ENCODE measurements around the gene BBS2. TPM values are rescaled to one million over a fixed set of nuclear protein-coding genes. Genes with fewer than 3 reads are reported as not detected.

The BBS2 gene
- total and polyA plus RNA-seq, 9 of the 15 experiments (the other 6 are each of a cell fraction or from before 2014, with no cell fraction given) = 4.2 to 22.7 (median 10.2) TPM

DNA sequence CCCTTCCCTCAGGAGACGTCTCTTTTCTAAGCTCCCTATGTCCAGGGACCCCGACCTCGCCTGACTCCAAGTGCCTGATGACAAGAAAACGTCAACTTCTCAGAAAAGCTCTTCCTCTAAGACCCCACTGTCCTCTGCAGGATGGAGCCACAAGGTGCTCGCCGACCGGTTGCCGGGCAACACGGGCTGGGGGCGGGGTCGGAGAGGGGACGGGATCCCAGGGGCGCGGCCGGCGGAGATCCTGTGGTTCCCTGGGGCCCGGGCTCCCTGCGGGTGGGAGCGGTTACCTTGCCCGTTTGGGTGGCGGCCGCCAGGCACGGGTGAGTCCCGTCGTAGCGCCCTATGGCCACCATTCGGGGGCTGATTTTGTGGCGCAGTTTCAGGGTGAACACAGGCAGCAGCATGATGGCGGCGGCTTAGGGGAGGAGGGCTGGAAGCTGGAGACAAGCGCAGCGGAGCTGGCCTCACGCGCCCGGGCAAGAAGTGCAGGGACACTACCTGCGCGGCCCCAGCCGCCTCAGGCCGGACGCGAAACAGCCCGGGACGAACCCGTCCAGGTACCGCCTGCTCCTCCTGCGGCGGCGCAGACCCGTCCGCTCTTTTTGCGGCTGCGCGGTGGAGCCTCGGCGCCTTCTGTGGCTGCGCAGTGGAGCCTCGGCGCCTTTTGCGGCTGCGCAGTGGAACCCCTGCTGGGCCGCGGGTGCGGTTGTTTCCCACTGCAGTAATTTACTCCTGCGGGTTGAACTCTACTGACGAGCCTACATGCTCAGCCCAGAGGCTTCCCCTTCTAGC is at the start of gene BBS2 (continued):
- TF ChIP-seq SIX5 (IDR thresholded peaks at IDR 0.05; ENCODE audit: borderline replicate concordance in 1 of 2, insufficient read depth in 1 of 2, low read depth in 1 of 2, low read length in 2 of 2) (no peak), MEF2D (tag; conservative IDR thresholded peaks at IDR 0.05; ENCODE audit: low read depth) (no peak), TBP (optimal IDR thresholded peaks at IDR 0.05; ENCODE audit: low read depth, low read length) (peak; percentile 36), CEBPB (tag; IDR thresholded peaks at IDR 0.05) (no peak), BRD4 (IDR thresholded peaks at IDR 0.05) (no peak), XRCC5 (IDR thresholded peaks at IDR 0.05; ENCODE audit: low read depth, low read length) (no peak), POU5F1 (IDR thresholded peaks at IDR 0.05; ENCODE audit: borderline replicate concordance, low read depth, low read length, partially characterized antibody) (no peak), NR2C2 (CRISPR knock-in tag; IDR thresholded peaks at IDR 0.05) (no peak), NR2C2 (tag; IDR thresholded peaks at IDR 0.05) (no peak), ZNF224 (CRISPR knock-in tag; IDR thresholded peaks at IDR 0.05) (no peak), BHLHE40 (IDR thresholded peaks at IDR 0.05; ENCODE audit: low read length) (no peak; the same call in 1 of the 2 replicates), RCOR1 (IDR thresholded peaks at IDR 0.05; ENCODE audit: borderline replicate concordance in 1 of 2, low read depth in 2 of 2, low read length in 2 of 2) (no peak), NCOA6 (IDR thresholded peaks at IDR 0.05) (no peak; the same call in 1 of the 2 replicates), HMG20B (CRISPR knock-in tag; IDR thresholded peaks at IDR 0.05) (no peak), ZNF668 (CRISPR knock-in tag; IDR thresholded peaks at IDR 0.05) (no peak), RFX5 (IDR thresholded peaks at IDR 0.05; ENCODE audit: low read depth, low read length) (no peak), MCM2 (IDR thresholded peaks at IDR 0.05; ENCODE audit: low read depth) (no peak), CBFB (CRISPR knock-in tag; IDR thresholded peaks at IDR 0.05) (peak; percentile 41; the same call in 1 of the 2 replicates), ZNF695 (CRISPR knock-in tag; IDR thresholded peaks at IDR 0.05) (no peak), FOXP1 (CRISPR knock-in tag; IDR thresholded peaks at IDR 0.05) (no peak), ZNF23 (CRISPR knock-in tag; IDR thresholded peaks at IDR 0.05) (no peak), CHD1 (IDR thresholded peaks at IDR 0.05; ENCODE audit: low read length) (no peak), DPF2 (IDR thresholded peaks at IDR 0.05) (no peak), PCBP2 (IDR thresholded peaks at IDR 0.05; ENCODE audit: low read depth, low read length, poor library complexity, severe bottlenecking) (no peak)
- TF ChIP-seq, protein P1, sequence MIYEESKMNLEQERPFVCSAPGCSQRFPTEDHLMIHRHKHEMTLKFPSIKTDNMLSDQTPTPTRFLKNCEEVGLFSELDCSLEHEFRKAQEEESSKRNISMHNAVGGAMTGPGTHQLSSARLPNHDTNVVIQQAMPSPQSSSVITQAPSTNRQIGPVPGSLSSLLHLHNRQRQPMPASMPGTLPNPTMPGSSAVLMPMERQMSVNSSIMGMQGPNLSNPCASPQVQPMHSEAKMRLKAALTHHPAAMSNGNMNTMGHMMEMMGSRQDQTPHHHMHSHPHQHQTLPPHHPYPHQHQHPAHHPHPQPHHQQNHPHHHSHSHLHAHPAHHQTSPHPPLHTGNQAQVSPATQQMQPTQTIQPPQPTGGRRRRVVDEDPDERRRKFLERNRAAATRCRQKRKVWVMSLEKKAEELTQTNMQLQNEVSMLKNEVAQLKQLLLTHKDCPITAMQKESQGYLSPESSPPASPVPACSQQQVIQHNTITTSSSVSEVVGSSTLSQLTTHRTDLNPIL (CRISPR knock-in tag; IDR thresholded peaks at IDR 0.05) = no peak
- TF ChIP-seq, protein P2, sequence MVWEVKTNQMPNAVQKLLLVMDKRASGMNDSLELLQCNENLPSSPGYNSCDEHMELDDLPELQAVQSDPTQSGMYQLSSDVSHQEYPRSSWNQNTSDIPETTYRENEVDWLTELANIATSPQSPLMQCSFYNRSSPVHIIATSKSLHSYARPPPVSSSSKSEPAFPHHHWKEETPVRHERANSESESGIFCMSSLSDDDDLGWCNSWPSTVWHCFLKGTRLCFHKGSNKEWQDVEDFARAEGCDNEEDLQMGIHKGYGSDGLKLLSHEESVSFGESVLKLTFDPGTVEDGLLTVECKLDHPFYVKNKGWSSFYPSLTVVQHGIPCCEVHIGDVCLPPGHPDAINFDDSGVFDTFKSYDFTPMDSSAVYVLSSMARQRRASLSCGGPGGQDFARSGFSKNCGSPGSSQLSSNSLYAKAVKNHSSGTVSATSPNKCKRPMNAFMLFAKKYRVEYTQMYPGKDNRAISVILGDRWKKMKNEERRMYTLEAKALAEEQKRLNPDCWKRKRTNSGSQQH (CRISPR knock-in tag; IDR thresholded peaks at IDR 0.05) = no peak
- TF ChIP-seq, protein P3, sequence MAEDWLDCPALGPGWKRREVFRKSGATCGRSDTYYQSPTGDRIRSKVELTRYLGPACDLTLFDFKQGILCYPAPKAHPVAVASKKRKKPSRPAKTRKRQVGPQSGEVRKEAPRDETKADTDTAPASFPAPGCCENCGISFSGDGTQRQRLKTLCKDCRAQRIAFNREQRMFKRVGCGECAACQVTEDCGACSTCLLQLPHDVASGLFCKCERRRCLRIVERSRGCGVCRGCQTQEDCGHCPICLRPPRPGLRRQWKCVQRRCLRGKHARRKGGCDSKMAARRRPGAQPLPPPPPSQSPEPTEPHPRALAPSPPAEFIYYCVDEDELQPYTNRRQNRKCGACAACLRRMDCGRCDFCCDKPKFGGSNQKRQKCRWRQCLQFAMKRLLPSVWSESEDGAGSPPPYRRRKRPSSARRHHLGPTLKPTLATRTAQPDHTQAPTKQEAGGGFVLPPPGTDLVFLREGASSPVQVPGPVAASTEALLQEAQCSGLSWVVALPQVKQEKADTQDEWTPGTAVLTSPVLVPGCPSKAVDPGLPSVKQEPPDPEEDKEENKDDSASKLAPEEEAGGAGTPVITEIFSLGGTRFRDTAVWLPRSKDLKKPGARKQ (CRISPR knock-in tag; IDR thresholded peaks at IDR 0.05) = no peak

Data from K562 (cell line).